Neural progenitor cell (in vitro differentiated cells): Measurements from ENCODE around the gene OXT. TPM values are rescaled to one million over a fixed set of nuclear protein-coding genes. Genes with fewer than 3 reads are reported as not detected.

Experiments
- DNase-seq: peaks from one replicate; pipeline ENCODE4 v3.0.0-alpha.2; 2016; ENCODE audit warnings: low spot score
- H2AFZ ChIP-seq: fragments of 200-600 bp; sonication (generic); replicated peaks from 2 replicates; pipeline ENCODE4 v1.6.1; 2016; ENCODE audit warnings: antibody characterized with exemption
- H3F3A ChIP-seq: fragments of 200-600 bp; sonication (generic); 2 replicates; pipeline ENCODE4 v1.6.1; 2016; ENCODE audit warnings: antibody characterized with exemption, low read depth
- H3K27ac ChIP-seq: fragments of 200-600 bp; sonication (generic); 2 replicates; pipeline ENCODE4 v1.5.1; 2016; ENCODE audit warnings: mild to moderate bottlenecking
- H3K27me3 ChIP-seq: fragments of 200-600 bp; sonication (generic); 2 replicates; pipeline ENCODE4 v1.6.1; 2016; ENCODE audit warnings: mild to moderate bottlenecking, moderate library complexity
- H3K36me3 ChIP-seq: fragments of 200-600 bp; sonication (generic); 2 replicates; pipeline ENCODE4 v1.5.1; 2016
- H3K4me1 ChIP-seq: fragments of 200-600 bp; sonication (generic); 2 replicates; pipeline ENCODE4 v1.6.1; 2016; ENCODE audit warnings: mixed run types
- H3K4me2 ChIP-seq: fragments of 200-600 bp; sonication (generic); 2 replicates; pipeline ENCODE4 v1.6.1; 2016
- H3K4me3 ChIP-seq: fragments of 200-600 bp; sonication (generic); 2 replicates; pipeline ENCODE4 v1.5.1; 2016
- H3K79me2 ChIP-seq: fragments of 200-600 bp; sonication (generic); 2 replicates; pipeline ENCODE4 v1.6.1; 2016; ENCODE audit warnings: low read depth
- H3K9ac ChIP-seq: fragments of 200-600 bp; sonication (generic); 2 replicates; pipeline ENCODE4 v1.6.1; 2016
- H3K9me3 ChIP-seq: fragments of 200-600 bp; sonication (generic); 2 replicates; pipeline ENCODE4 v1.5.1; 2016; ENCODE audit warnings: low read depth
- H4K20me1 ChIP-seq: fragments of 200-600 bp; sonication (generic); 2 replicates; pipeline ENCODE4 v1.6.1; 2016; ENCODE audit warnings: low read depth
- H3K27ac Mint-ChIP-seq: 3 replicates; pipeline ENCODE4 v1.8.0; 2021; ENCODE audit warnings: mixed read lengths
- H3K27me3 Mint-ChIP-seq: 2 replicates; pipeline ENCODE4 v1.8.0; 2022; ENCODE audit warnings: low read depth, mild to moderate bottlenecking, inconsistent platforms, moderate library complexity, mixed read lengths; ENCODE audit not compliant: insufficient read depth
- H3K36me3 Mint-ChIP-seq: 3 replicates; pipeline ENCODE4 v1.8.0; 2021; ENCODE audit warnings: mixed read lengths
- H3K4me1 Mint-ChIP-seq: 3 replicates; pipeline ENCODE4 v1.8.0; 2021; ENCODE audit warnings: mixed read lengths
- H3K4me3 Mint-ChIP-seq: 3 replicates; pipeline ENCODE4 v1.8.0; 2021; ENCODE audit warnings: mild to moderate bottlenecking, moderate library complexity, mixed read lengths
- H3K9me3 Mint-ChIP-seq: 3 replicates; pipeline ENCODE4 v1.8.0; 2020; ENCODE audit warnings: mixed read lengths
- CTCF ChIP-seq: fragments of 200-600 bp; sonication (generic); IDR thresholded peaks from 2 replicates; pipeline ENCODE4 v1.5.1; 2017; ENCODE audit warnings: antibody characterized with exemption, mild to moderate bottlenecking
- EZH2 ChIP-seq: fragments of 200-600 bp; sonication (generic); IDR thresholded peaks from 2 replicates; pipeline ENCODE4 v1.6.1; 2017; ENCODE audit warnings: antibody characterized with exemption, mild to moderate bottlenecking, moderate library complexity
- EZH2phosphoT487 ChIP-seq: fragments of 200-600 bp; sonication (generic); IDR thresholded peaks from 2 replicates; pipeline ENCODE4 v1.6.1; 2017; ENCODE audit warnings: antibody characterized with exemption
- total RNA-seq: library from RNA; depleted of rRNA; stranded (reverse); fragments of >200 nt; gene quantifications from 2 replicates; pipeline ENCODE4 v1.2.3, GENCODE V29; 2015; ENCODE audit warnings: low replicate concordance

OXT gene
- total RNA-seq, 1 donor from 2014 or later: not detected

DNA sequence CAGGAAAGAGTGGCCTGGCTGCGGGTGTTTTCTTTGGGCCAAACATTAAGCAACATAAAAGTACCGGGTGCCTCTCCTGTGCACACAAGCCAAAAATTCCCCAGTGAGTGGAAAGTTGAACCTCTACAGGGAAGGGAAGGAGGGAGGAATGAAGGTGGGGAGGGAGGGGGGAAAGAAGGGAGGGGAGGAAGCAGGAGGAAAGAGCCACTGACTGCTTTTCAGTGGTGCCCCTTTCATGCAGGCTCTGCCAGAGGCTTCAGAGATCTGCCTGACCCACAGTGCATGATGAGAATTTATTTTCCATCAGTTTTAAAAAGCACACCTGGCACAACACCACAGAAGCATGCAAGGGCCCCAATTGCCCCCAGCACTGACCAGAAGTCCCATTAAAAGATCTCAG, 40.6 kb downstream of the OXT start:
- Histone ChIP-seq H3K27me3 (no peaks in the 10 kb centered on the region), H3K4me1 (peaks cover 8% of the 10 kb centered on the region), H4K20me1 (peaks cover 9% of the 10 kb centered on the region), H2AFZ (no peak overlapping the region), H3K9me3 (no peaks in the 10 kb centered on the region), H3K36me3 (no peaks in the 10 kb centered on the region), H3K9ac (no peak overlapping the region), H3F3A (peaks cover 8% of the 10 kb centered on the region), H3K4me2 (no peak overlapping the region), H3K27ac (no peak overlapping the region), H3K4me3 (no peak overlapping the region), H3K79me2 (no peaks in the 10 kb centered on the region)
- peaks cover 8% of the 10 kb centered on the region for H3K36me3 Mint-ChIP-seq
- no peak overlapping the region for H3K4me3 Mint-ChIP-seq
- H3K4me1 Mint-ChIP-seq: peaks cover 12% of the 10 kb centered on the region
- no peak overlapping the region for H3K27ac Mint-ChIP-seq
- TF ChIP-seq EZH2 (no peak), CTCF (no peak)
- no peak for DNase-seq
- peaks cover 6% of the 10 kb centered on the region for H3K27me3 Mint-ChIP-seq
- no peaks in the 10 kb centered on the region for H3K9me3 Mint-ChIP-seq

GRCh38 chr20:3115190-3116107, 44.0 kb downstream of the OXT start:
- no peaks in the 10 kb centered on the region for H3K9me3 Mint-ChIP-seq
- peaks cover 7% of the 10 kb centered on the region for H3K4me1 Mint-ChIP-seq
- Histone ChIP-seq H3F3A (peaks cover 7% of the 10 kb centered on the region), H3K4me3 (no peak overlapping the region), H3K4me1 (no peaks in the 10 kb centered on the region), H3K79me2 (no peaks in the 10 kb centered on the region), H3K36me3 (no peaks in the 10 kb centered on the region), H3K27ac (no peak overlapping the region), H4K20me1 (peaks cover 6% of the 10 kb centered on the region), H3K9me3 (no peaks in the 10 kb centered on the region), H3K9ac (no peak overlapping the region), H3K27me3 (no peaks in the 10 kb centered on the region), H3K4me2 (no peak overlapping the region), H2AFZ (no peak overlapping the region)
- H3K27ac Mint-ChIP-seq: no peak overlapping the region
- TF ChIP-seq EZH2 (no peak), CTCF (peak; percentile 69), EZH2phosphoT487 (no peak)
- DNase-seq: peak; percentile 82
- H3K27me3 Mint-ChIP-seq: peaks cover 6% of the 10 kb centered on the region
- no peak overlapping the region for H3K4me3 Mint-ChIP-seq
- H3K36me3 Mint-ChIP-seq: peaks cover 11% of the 10 kb centered on the region

DNA sequence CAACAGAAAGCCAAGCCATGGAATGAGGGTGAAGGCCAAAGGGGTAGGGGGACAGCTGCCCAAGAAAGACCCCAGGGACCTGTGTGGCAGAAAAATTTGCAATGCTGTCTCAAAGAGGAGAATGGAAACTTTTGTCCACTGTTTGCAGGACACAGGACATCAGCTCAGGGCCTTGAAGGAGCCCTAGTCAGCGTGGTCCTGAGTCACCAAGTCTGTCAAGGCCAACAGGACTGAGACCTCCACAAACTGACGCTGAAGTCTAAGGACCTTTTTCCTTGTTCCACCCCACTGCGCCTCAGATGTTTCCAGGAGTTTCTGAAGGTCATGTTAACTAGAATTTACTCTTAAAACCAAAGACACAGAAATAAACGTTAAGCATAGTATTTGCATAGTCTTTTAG, 44.9 kb downstream of the OXT start:
- Histone ChIP-seq H3K4me3 (no peak overlapping the region), H3K4me1 (no peaks in the 10 kb centered on the region), H3K9me3 (no peaks in the 10 kb centered on the region), H4K20me1 (peaks cover 6% of the 10 kb centered on the region), H3K27ac (no peak overlapping the region), H3K4me2 (no peak overlapping the region), H3K27me3 (no peaks in the 10 kb centered on the region), H3K36me3 (no peaks in the 10 kb centered on the region), H3F3A (peaks cover 7% of the 10 kb centered on the region), H3K9ac (no peak overlapping the region), H3K79me2 (no peaks in the 10 kb centered on the region), H2AFZ (no peak overlapping the region)
- Mint-ChIP-seq H3K36me3 (peaks cover 18% of the 10 kb centered on the region), H3K9me3 (no peaks in the 10 kb centered on the region), H3K4me3 (no peak overlapping the region), H3K27me3 (peaks cover 6% of the 10 kb centered on the region), H3K27ac (no peak overlapping the region), H3K4me1 (peaks cover 7% of the 10 kb centered on the region)
- DNase-seq: no peak
- TF ChIP-seq EZH2: no peak
- no peak for TF ChIP-seq EZH2phosphoT487
- TF ChIP-seq CTCF: no peak
